NCI-H2196 treated with DMSO at 0.1 percent for 48 hours (cell line): Measurements from ENCODE around the gene HPSE2.
"Not testable (repeated sequence)": the region's sequence is repeated elsewhere in the genome, so short reads cannot be mapped to it uniquely, and the experiment has no call there.

ENCODE experiments used
- DNase-seq: peaks from one replicate; lab custom pipeline; 2025; ENCODE audit not compliant: unreplicated experiment; lab: John Stamatoyannopoulos, UW

HPSE2 gene

GRCh38 chr10:99170116-99170675 lies 65.5 kb downstream of the HPSE2 start:
- no peak for DNase-seq

GRCh38 chr10:99161165-99161564 lies 74.5 kb downstream of the HPSE2 start:
- no peak for DNase-seq

- no peak for DNase-seq
These were observed 92.0 kb downstream of the HPSE2 start for GRCh38 chr10:99143651-99144050.

GRCh38 chr10:99143011-99143410 lies 92.6 kb downstream of the HPSE2 start:
- DNase-seq, result no peak

- DNase-seq, result not testable (repeated sequence)
These were observed 102.8 kb downstream of the HPSE2 start for GRCh38 chr10:99132897-99133296.

- no peak for DNase-seq
These were observed 109.8 kb downstream of the HPSE2 start for GRCh38 chr10:99125879-99126278.

GRCh38 chr10:99124376-99124775 lies 111.3 kb downstream of the HPSE2 start:
- no peak for DNase-seq

GRCh38 chr10:99123851-99124250 lies 111.8 kb downstream of the HPSE2 start:
- DNase-seq, result no peak

GRCh38 chr10:99123336-99123735 lies 112.3 kb downstream of the HPSE2 start:
- no peak for DNase-seq

- DNase-seq, result no peak
These were observed 116.3 kb downstream of the HPSE2 start for GRCh38 chr10:99119258-99119748.

- DNase-seq, result no peak
These were observed 119.9 kb downstream of the HPSE2 start for GRCh38 chr10:99115703-99116102.

- no peak for DNase-seq
These were observed 150.3 kb downstream of the HPSE2 start for GRCh38 chr10:99085358-99085757.

- no peak for DNase-seq
These were observed 151.5 kb downstream of the HPSE2 start for GRCh38 chr10:99084161-99084560.

- DNase-seq, result no peak
These were observed 155.2 kb downstream of the HPSE2 start for GRCh38 chr10:99080275-99080945.

GRCh38 chr10:99062591-99062990 lies 173.1 kb downstream of the HPSE2 start:
- DNase-seq, result no peak

- DNase-seq, result no peak
These were observed 176.9 kb downstream of the HPSE2 start for GRCh38 chr10:99058762-99059161.

GRCh38 chr10:99057936-99058690 lies 177.5 kb downstream of the HPSE2 start:
- DNase-seq, result no peak

- no peak for DNase-seq
These were observed 190.0 kb downstream of the HPSE2 start for GRCh38 chr10:99045671-99046070.

- DNase-seq, result no peak
These were observed 193.4 kb downstream of the HPSE2 start for GRCh38 chr10:99042051-99042771.

- no peak for DNase-seq
These were observed 194.2 kb downstream of the HPSE2 start for GRCh38 chr10:99041468-99041867.

- DNase-seq, result no peak
These were observed 221.8 kb downstream of the HPSE2 start for GRCh38 chr10:99013885-99014284.
